Measurements from ENCODE around the gene DRAM1. TPM values are rescaled to one million over a fixed set of nuclear protein-coding genes. Genes with fewer than 3 reads are reported as not detected.

Gene DRAM1
- total and polyA plus RNA-seq, 9 of the 15 experiments (the other 6 are each of a cell fraction or from before 2014, with no cell fraction given): 1.4 to 4.3 (median 2.7) TPM

GRCh38 chr12:101855364-101855884, 22.0 kb upstream of the DRAM1 start (continued):
- TF ChIP-seq CEBPZ (IDR thresholded peaks at IDR 0.05; ENCODE audit: borderline replicate concordance, low read depth, low read length) (no peak), CREB1 (IDR thresholded peaks at IDR 0.05) (0 out of 2 replicates have a peak, but pooled peaks have one; percentile 13), CREB1 (CRISPR knock-in tag; IDR thresholded peaks at IDR 0.05) (no peak), ZFX (CRISPR knock-in tag; IDR thresholded peaks at IDR 0.05) (no peak), E4F1 (CRISPR knock-in tag; IDR thresholded peaks at IDR 0.05; ENCODE audit: borderline replicate concordance) (no peak), ZNF586 (CRISPR knock-in tag; conservative IDR thresholded peaks at IDR 0.05) (no peak), MAFF (IDR thresholded peaks at IDR 0.05; ENCODE audit: low read length) (no peak), ZNF79 (CRISPR knock-in tag; IDR thresholded peaks at IDR 0.05; ENCODE audit: low read depth) (no peak), ZBTB26 (CRISPR knock-in tag; IDR thresholded peaks at IDR 0.05) (no peak), GTF2F1 (IDR thresholded peaks at IDR 0.05; ENCODE audit: low read depth, low read length) (no peak), MYBL2 (IDR thresholded peaks at IDR 0.05; ENCODE audit: low read depth) (no peak), MYBL2 (CRISPR knock-in tag; IDR thresholded peaks at IDR 0.05; ENCODE audit: borderline replicate concordance) (no peak), ZNF512 (tag; IDR thresholded peaks at IDR 0.05) (no peak), STAT5B (CRISPR knock-in tag; IDR thresholded peaks at IDR 0.05) (no peak), SRSF3 (IDR thresholded peaks at IDR 0.05; ENCODE audit: insufficient read depth, low read length) (no peak), NCOR1 (IDR thresholded peaks at IDR 0.05) (peak; percentile 83), SMARCC2 (IDR thresholded peaks at IDR 0.05; ENCODE audit: low read depth) (peak; percentile 81)

Data from K562 (cell line).